A673 (cell line): ENCODE measurements around the gene KRTAP4-6. TPM values are rescaled to one million over a fixed set of nuclear protein-coding genes. Genes with fewer than 3 reads are reported as not detected.
"Not testable (repeated sequence)": the region's sequence is repeated elsewhere in the genome, so short reads cannot be mapped to it uniquely, and the experiment has no call there.

Source experiments
- Bru-seq: library from RNA; stranded (reverse); fragments of 400-500 nt; gene quantifications from one replicate; lab custom pipeline; 2021; lab: Mats Ljungman, UMichigan
- BruChase-seq, 2 experiments: library from RNA; stranded (reverse); fragments of 400-500 nt; gene quantifications; one replicate each; lab custom pipeline; 2021; lab: Mats Ljungman, UMichigan
- BruUV-seq: library from RNA; stranded (reverse); fragments of 400-500 nt; replicated peaks from 2 replicates; lab custom pipeline; 2021; lab: Mats Ljungman, UMichigan
- CTCF ChIA-PET: fragments of 300-600 bp; sonication (Branson Sonifier 250); formaldehyde crosslinking; loops from one replicate; lab custom pipeline; 2022; ENCODE audit warnings: antibody characterized with exemption; lab: Charles Lee
- POLR2A ChIA-PET: fragments of 300-600 bp; sonication (Branson Sonifier 250); formaldehyde crosslinking; loops from one replicate; lab custom pipeline; 2022; ENCODE audit warnings: antibody characterized with exemption; ENCODE audit not compliant: low non-redundant PET; lab: Charles Lee
- DNase-seq: peaks from one replicate; pipeline ENCODE4 v3.0.0-alpha.2; 2015; ENCODE audit warnings: low spot score
- H3K27ac ChIP-seq: fragments of 200-600 bp; sonication (generic); 2 replicates; pipeline ENCODE4 v1.5.1; 2016; ENCODE audit warnings: mixed run types, low read depth, mild to moderate bottlenecking, mixed read lengths, antibody characterized with exemption, low read length; ENCODE audit not compliant: poor library complexity, severe bottlenecking
- H3K27me3 ChIP-seq: fragments of 200-600 bp; sonication (generic); replicated peaks from 2 replicates; pipeline ENCODE4 v1.6.1; 2017; ENCODE audit warnings: mixed run types, low read depth, mild to moderate bottlenecking, mixed read lengths, antibody characterized with exemption, low read length; ENCODE audit not compliant: insufficient read depth, poor library complexity
- H3K36me3 ChIP-seq: fragments of 200-600 bp; sonication (generic); 2 replicates; pipeline ENCODE4 v1.6.1; 2016; ENCODE audit warnings: mixed run types, mild to moderate bottlenecking, mixed read lengths, antibody characterized with exemption, low read length; ENCODE audit not compliant: insufficient read depth, poor library complexity, severe bottlenecking
- H3K4me1 ChIP-seq: fragments of 200-600 bp; sonication (generic); 2 replicates; pipeline ENCODE4 v1.6.1; 2017; ENCODE audit warnings: mixed run types, mild to moderate bottlenecking, mixed read lengths, antibody characterized with exemption, low read length; ENCODE audit not compliant: insufficient read depth, poor library complexity, severe bottlenecking
- H3K4me3 ChIP-seq: fragments of 200-600 bp; sonication (generic); 2 replicates; pipeline ENCODE4 v1.5.1; 2016; ENCODE audit warnings: low read depth, mixed run types, mild to moderate bottlenecking, mixed read lengths, low read length; ENCODE audit not compliant: poor library complexity, severe bottlenecking
- H3K9me3 ChIP-seq: fragments of 200-600 bp; sonication (generic); 2 replicates; pipeline ENCODE4 v1.6.1; 2016; ENCODE audit warnings: mixed run types, low read depth, mild to moderate bottlenecking, mixed read lengths, antibody characterized with exemption, low read length; ENCODE audit not compliant: poor library complexity, severe bottlenecking
- EZH2 ChIP-seq: fragments of 200-600 bp; sonication (generic); IDR thresholded peaks from 2 replicates; pipeline ENCODE4 v1.6.1; 2017; ENCODE audit warnings: borderline replicate concordance, low read depth, mild to moderate bottlenecking, mixed read lengths, antibody characterized with exemption, low read length; ENCODE audit not compliant: poor library complexity, severe bottlenecking
- intact Hi-C: fragments of 100-400 bp; cut with micrococcal nuclease; formaldehyde crosslinking; loops from one replicate; pipeline ENCODE4 v1.10.0; 2022; ENCODE audit not compliant: unreplicated experiment
- long read RNA-seq: library from polyadenylated mRNA; stranded (forward); transcript quantifications from one replicate; pipeline ENCODE4 v2.0.0, GENCODE V29; 2022
- total RNA-seq: library from RNA; stranded (reverse); gene quantifications from 2 replicates; pipeline ENCODE4 v1.2.3, GENCODE V29; 2021
- TF ChIP-seq, protein P1 (sequence below): fragments of 300-800, 200-600 bp; sonication (generic); conservative IDR thresholded peaks from 2 replicates; pipeline ENCODE4 v1.5.1; 2017; ENCODE audit warnings: low read depth, mild to moderate bottlenecking, antibody characterized with exemption, low read length, moderate library complexity, mixed read lengths

KRTAP4-6 gene
- total RNA-seq (not detected in 2 replicates), Bru-seq, nascent RNA (not detected), BruChase-seq, experiment 1, labeled RNA remaining after a 2-hour chase (not detected), BruChase-seq, experiment 2, labeled RNA remaining after a 6-hour chase (not detected)
- long read RNA-seq, result 0 reads

DNA sequence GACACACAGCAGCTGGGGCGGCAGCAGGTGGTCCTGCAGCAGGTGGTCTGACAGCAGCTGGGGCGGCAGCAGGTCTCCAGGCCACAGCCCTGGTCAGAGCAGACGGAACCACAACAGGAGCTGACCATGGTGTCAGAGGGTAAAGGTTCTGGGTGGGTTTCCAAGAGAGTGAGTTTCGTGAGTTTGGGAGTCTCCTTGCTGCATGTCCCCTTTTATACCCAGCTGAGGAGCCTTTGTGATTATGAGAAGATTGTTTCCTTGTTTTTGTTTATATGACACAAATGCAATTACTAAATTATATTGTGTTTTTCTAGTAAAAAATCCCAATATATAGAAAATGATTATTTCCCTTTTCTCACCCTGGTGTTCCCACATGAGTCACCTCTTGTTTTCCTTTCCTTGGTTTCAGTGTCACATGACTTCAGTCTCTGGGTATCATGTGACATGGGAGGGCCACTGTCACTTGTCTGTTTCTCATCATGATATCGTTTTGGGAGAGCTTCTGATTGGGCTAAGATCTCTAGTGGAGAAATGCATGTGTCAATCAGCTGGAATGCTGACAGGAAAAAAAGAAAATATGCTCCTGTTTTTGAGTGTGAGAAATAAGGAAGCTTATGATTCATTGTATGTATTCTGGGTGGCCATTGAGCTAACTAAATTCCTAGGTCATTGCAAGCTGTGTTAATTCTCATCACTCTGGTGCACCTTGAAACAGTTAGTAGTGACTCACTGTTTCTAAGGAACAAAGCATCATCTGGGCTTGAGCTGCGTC is at the start of gene KRTAP4-6:
TSS of gene KRTAP4-6 (minus strand) at position 185 of the 772 bp plus-strand sequence. CDS start at position 128, 57 bp downstream.
- H3K27ac ChIP-seq, result no peak within 1 kb of the TSS
- TF ChIP-seq, protein P1, sequence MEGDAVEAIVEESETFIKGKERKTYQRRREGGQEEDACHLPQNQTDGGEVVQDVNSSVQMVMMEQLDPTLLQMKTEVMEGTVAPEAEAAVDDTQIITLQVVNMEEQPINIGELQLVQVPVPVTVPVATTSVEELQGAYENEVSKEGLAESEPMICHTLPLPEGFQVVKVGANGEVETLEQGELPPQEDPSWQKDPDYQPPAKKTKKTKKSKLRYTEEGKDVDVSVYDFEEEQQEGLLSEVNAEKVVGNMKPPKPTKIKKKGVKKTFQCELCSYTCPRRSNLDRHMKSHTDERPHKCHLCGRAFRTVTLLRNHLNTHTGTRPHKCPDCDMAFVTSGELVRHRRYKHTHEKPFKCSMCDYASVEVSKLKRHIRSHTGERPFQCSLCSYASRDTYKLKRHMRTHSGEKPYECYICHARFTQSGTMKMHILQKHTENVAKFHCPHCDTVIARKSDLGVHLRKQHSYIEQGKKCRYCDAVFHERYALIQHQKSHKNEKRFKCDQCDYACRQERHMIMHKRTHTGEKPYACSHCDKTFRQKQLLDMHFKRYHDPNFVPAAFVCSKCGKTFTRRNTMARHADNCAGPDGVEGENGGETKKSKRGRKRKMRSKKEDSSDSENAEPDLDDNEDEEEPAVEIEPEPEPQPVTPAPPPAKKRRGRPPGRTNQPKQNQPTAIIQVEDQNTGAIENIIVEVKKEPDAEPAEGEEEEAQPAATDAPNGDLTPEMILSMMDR, result no peak
- TF ChIP-seq EZH2, result no peak
- H3K9me3 ChIP-seq, result peaks cover 21% of the 10 kb centered on the region
- DNase-seq, result no peak
- BruUV-seq, result no TSS peak
- H3K36me3 ChIP-seq, result no peaks in the 10 kb centered on the region
- no peak within 1 kb of the TSS for H3K4me3 ChIP-seq
- intact Hi-C loops, result no loop called here
- H3K27me3 ChIP-seq, result no peaks in the 10 kb centered on the region
- POLR2A ChIA-PET, result no interaction called here
- H3K4me1 ChIP-seq, result peaks cover 3% of the 10 kb centered on the region
- CTCF ChIA-PET, result no interaction called here

GRCh38 chr17:41189837-41190318 is 49.5 kb upstream of the KRTAP4-6 start, which contains the start of gene KRTAP9-1:
KRTAP9-1 (plus strand) TSS chr17:41189887; CDS start chr17:41189887, 0 bp downstream.
- H3K9me3 ChIP-seq, H3K4me3 ChIP-seq, H3K27ac ChIP-seq, H3K36me3 ChIP-seq, DNase-seq, CTCF ChIA-PET, H3K4me1 ChIP-seq, H3K27me3 ChIP-seq, POLR2A ChIA-PET, intact Hi-C loops, BruUV-seq: not testable (repeated sequence)

GRCh38 chr17:41186872-41187271 is 46.5 kb upstream of the KRTAP4-6 start:
- intact Hi-C loops, result no loop called here
- no peaks in the 10 kb centered on the region for H3K27me3 ChIP-seq
- no peak for DNase-seq
- POLR2A ChIA-PET, result no interaction called here
- BruUV-seq, result no TSS peak
- no peaks in the 10 kb centered on the region for H3K9me3 ChIP-seq
- H3K27ac ChIP-seq, result no peak overlapping the region
- CTCF ChIA-PET, result no interaction called here
- TF ChIP-seq EZH2, result no peak
- TF ChIP-seq, protein P1, result no peak
- H3K36me3 ChIP-seq, result no peaks in the 10 kb centered on the region
- H3K4me1 ChIP-seq, result no peaks in the 10 kb centered on the region
- H3K4me3 ChIP-seq, result no peak overlapping the region
